GM13976 (cell line): ENCODE measurements around the gene STK17B.

ENCODE experiments used
- DNase-seq: peaks from one replicate; pipeline ENCODE4 v3.0.0; 2012; ENCODE audit warnings: low spot score
- in situ Hi-C: fragments of 300-500 bp; cut with MboI; formaldehyde crosslinking; loops from one replicate; pipeline ENCODE4 v1.12.0; 2022; ENCODE audit warnings: low sequenced_read_pairs, mixed read lengths, inconsistent platforms; ENCODE audit not compliant: unreplicated experiment
- TF ChIP-seq, protein P1 (sequence below): IDR thresholded peaks from 2 replicates; pipeline ENCODE4 v1.5.1; 2012; ENCODE audit warnings: borderline replicate concordance, mild to moderate bottlenecking; ENCODE audit not compliant: insufficient read depth; ENCODE audit errors: extremely low read depth, missing control alignments, control extremely low read depth

Gene STK17B

DNA sequence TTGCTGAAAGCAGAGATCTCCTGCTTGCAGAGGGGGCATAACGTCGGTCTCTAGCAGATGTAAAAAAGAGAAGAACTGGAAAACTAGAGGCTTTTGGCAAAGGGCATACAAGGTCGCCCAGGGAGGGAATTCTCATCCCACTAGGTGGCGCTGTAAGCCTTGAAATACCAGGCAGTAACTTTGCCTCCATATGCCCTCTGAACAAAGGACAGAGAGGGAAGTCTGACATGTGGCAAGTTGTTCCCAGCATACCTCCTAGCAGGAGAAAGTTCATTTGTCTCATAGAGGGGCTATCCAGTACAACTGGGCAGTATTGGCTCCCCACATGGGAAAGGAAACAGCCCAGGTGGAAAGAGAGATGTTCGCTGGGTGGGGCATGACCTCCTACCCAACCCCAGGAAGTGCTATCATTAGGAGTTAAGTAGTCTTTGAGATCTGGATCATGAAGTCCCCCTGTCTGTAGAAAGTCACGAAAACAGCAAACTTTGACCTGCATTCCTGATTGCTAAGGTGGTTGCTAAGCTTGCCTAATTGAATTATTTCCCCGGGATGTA, 39.9 kb downstream of the STK17B start:
- TF ChIP-seq, protein P1, sequence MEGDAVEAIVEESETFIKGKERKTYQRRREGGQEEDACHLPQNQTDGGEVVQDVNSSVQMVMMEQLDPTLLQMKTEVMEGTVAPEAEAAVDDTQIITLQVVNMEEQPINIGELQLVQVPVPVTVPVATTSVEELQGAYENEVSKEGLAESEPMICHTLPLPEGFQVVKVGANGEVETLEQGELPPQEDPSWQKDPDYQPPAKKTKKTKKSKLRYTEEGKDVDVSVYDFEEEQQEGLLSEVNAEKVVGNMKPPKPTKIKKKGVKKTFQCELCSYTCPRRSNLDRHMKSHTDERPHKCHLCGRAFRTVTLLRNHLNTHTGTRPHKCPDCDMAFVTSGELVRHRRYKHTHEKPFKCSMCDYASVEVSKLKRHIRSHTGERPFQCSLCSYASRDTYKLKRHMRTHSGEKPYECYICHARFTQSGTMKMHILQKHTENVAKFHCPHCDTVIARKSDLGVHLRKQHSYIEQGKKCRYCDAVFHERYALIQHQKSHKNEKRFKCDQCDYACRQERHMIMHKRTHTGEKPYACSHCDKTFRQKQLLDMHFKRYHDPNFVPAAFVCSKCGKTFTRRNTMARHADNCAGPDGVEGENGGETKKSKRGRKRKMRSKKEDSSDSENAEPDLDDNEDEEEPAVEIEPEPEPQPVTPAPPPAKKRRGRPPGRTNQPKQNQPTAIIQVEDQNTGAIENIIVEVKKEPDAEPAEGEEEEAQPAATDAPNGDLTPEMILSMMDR: peak; percentile 34
- no peak for DNase-seq
- in situ Hi-C loops: no loop called here

DNA sequence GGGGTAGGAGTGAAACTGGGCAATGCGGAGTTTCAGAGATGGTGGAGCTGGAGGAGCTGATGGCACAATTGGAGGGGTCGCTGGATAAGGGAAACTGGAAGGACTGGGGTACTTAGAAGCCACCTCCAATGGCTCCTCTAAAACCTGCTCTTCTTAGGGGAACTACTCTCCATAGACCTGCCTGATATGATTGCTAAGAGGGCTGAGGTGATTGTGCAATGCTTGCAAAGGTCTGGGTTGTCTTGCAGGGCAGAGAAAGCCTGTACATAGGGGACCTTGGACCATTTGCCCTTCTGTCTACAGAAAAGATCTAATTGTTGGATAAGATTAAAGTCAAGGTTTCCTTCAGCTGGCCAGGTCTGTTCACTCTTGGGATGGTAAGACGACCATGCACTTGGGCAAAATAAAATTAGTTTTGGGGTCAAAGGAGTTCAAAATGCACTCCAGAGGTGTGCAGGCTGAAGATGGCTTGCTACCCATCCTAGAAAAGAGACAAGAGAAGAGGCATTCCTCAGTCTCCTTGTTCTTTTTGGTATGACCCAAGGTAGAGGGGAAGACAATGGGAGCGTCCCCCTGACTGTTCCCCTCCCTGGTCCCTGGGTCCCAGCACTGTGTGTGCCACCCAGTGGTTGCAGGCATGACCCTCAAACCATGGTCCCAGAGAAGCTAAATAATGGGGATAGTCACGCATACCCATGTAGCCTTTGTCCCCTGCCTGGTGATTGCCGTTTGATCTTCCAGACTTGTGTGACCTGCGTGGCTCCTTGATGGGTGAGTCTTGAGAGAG, 41.1 kb downstream of the STK17B start:
- TF ChIP-seq, protein P1: no peak
- no peak for DNase-seq
- in situ Hi-C loops: no loop called here

DNA sequence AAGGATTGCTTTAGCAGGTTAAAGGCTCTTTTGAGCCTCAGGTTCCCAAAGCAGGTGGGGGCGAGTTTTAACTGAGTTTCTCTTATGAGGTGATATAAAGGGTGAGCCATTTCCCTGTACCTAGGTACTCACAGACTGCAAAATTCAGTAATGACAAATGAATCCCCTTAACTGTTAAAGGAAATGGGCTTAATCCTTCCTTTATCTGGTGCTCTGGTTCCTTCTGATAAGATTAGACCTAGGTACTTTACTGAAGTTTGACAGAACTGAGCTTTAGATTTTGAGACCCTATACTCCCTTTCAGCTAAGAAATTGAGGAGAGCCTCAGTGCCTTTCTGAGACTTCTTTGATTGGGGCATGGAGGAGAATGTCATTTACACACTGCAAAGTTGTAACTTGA, 42.6 kb downstream of the STK17B start:
- TF ChIP-seq, protein P1: no peak
- in situ Hi-C loops: no loop called here
- no peak for DNase-seq

DNA sequence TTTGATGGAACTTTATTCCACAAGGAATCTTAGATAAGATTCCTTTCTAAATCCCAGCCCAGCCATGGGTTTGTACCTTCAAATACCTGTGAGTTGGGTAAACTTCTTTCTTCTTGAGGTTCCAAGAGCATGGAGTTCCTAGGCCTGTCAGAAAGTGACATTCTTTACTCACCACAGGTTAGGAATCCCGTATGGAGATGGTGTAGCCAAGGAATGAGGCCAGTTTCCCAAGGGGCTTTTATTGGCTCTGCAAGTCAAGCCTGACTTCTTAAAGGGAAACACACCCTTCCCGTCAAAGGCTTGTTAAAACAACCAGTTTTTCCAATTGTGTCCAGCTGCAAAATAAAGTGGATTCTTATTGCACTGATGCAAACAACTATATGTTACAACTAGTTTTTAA, 45.8 kb downstream of the STK17B start:
- in situ Hi-C loops: no loop called here
- TF ChIP-seq, protein P1: no peak
- no peak for DNase-seq

DNA sequence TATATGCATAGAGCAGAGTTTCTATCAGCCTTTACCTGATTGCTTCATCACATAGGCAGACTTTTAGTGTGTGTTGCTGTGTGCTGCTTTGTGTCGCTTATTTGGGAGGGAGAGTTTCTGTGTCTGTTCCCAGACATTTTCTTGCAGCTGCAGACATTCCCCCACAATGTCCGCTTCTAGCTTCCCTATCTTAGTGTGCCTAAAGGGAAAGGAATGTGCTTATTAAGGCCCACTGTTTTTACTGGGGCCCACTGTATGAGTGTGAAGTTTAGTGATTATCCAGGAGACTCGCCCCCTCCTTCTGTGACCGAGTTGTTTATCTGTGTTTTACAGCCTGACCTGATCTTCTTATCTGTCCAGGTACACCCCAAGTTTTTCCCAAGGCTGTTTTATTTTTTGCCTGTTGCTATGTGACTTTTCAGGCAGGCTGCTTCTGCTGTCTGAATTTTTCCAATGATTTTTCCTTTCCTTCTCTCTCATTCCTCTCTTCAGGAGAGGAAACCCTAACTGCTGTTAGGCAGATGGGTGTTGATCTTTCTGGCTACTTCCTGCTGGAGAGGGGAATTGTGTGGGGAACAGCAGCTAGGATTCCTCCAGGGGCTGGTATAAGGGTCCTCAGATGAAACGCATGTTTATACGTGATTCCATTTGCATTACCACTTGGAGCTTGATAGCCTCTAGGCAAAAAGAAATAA, 47.6 kb downstream of the STK17B start:
- TF ChIP-seq, protein P1: no peak
- in situ Hi-C loops: no loop called here
- DNase-seq: no peak

DNA sequence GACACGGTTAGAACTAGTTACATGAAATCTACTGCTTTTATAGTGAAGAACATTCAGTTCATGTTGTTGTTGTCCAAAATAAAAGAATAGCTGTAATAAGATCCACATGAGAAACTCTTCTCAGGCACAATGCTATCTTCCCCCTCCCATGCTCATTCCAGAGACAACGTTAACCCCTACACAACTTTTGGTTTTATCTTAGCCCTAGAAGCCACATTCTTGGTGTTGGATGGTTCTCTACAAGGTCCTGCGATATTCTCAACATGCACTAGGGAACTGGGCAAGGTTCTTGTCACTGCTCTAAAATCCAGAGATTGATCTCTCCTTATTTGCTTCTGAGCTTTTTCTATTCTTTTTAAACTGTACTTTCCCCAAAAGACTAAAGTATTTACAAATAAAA, 51.5 kb downstream of the STK17B start:
- no peak for DNase-seq
- TF ChIP-seq, protein P1: no peak
- in situ Hi-C loops: no loop called here
